Activated B cell treated with CpG ODN at 0.5 μM for 24 hours (primary cell): ENCODE results near the gene OAT. TPM values are rescaled to one million over a fixed set of nuclear protein-coding genes. Genes with fewer than 3 reads are reported as not detected.
"Not testable (repeated sequence)": the region's sequence is repeated elsewhere in the genome, so short reads cannot be mapped to it uniquely, and the experiment has no call there.

ENCODE experiments used
- ATAC-seq: fragments of 200-7000 bp; cut with Tn5 transposase; one replicate; pipeline ENCODE4 v1.10.0; 2021; ENCODE audit warnings: low read depth, mild to moderate bottlenecking, moderate library complexity
- CTCF ChIA-PET: fragments of 350-600 bp; sonication (Branson Sonifier 250); formaldehyde crosslinking; loops from one replicate; lab custom pipeline; 2021; ENCODE audit warnings: antibody characterized with exemption; lab: Charles Lee
- POLR2A ChIA-PET: fragments of 350-600 bp; sonication (Branson Sonifier 250); formaldehyde crosslinking; loops from one replicate; lab custom pipeline; 2021; ENCODE audit warnings: antibody characterized with exemption; lab: Charles Lee
- DNase-seq: peaks from one replicate; pipeline ENCODE4 v3.0.0; 2022
- H3K27ac Mint-ChIP-seq: one replicate; pipeline ENCODE4 v1.8.0; 2020; ENCODE audit warnings: mixed read lengths
- H3K27me3 Mint-ChIP-seq: one replicate; pipeline ENCODE4 v1.8.0; 2021; ENCODE audit warnings: mixed read lengths
- H3K36me3 Mint-ChIP-seq: one replicate; pipeline ENCODE4 v1.8.0; 2021; ENCODE audit warnings: low read depth, mixed read lengths
- H3K4me1 Mint-ChIP-seq: one replicate; pipeline ENCODE4 v1.8.0; 2021; ENCODE audit warnings: mixed read lengths
- H3K4me3 Mint-ChIP-seq: one replicate; pipeline ENCODE4 v1.8.0; 2020; ENCODE audit warnings: mild to moderate bottlenecking, mixed read lengths
- H3K9me3 Mint-ChIP-seq: one replicate; pipeline ENCODE4 v1.8.0; 2020; ENCODE audit warnings: mixed read lengths
- intact Hi-C: fragments of 100-400 bp; cut with micrococcal nuclease; formaldehyde crosslinking; loops from one replicate; pipeline ENCODE4 v1.15.1; 2024
- total RNA-seq: library from RNA; stranded (reverse); gene quantifications from 2 replicates; pipeline ENCODE4 v1.2.3, GENCODE V29; 2022
- TF ChIP-seq, protein P1 (sequence below): fragments of 200-600 bp; IDR thresholded peaks from one replicate; pipeline ENCODE4 v1.8.0; 2022; ENCODE audit warnings: antibody characterized with exemption, mild to moderate bottlenecking

OAT gene
- total RNA-seq, 1 donor from 2014 or later = 20.1 TPM

DNA sequence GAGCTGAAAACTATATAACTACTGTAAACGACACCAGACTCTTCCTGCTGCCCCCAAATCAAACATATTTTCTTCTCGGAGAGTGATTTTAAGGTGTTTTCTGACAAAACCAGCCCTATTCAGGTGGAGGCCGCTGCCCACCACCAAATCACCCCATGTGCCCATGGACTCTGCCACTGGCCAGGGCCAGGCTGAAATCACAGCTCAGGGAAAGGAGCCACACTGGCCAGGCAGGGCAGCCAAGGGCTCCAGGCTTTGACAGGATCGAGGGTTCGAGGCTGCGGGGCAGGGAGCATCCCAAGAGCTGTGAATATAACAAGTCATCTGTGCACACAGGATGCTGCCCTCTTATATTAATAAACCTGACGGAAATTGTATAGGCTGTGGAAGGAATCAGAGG lies 48.3 kb downstream of the OAT start:
- CTCF ChIA-PET = no interaction called here
- Mint-ChIP-seq H3K4me1 (peaks cover 7% of the 10 kb centered on the region), H3K27me3 (peaks cover 20% of the 10 kb centered on the region), H3K27ac (no peak overlapping the region), H3K4me3 (no peak overlapping the region), H3K36me3 (no peaks in the 10 kb centered on the region), H3K9me3 (no peaks in the 10 kb centered on the region)
- POLR2A ChIA-PET = no interaction called here
- DNase-seq (no peak), ATAC-seq (no peak)
- intact Hi-C loops = no loop called here
- TF ChIP-seq, protein P1, sequence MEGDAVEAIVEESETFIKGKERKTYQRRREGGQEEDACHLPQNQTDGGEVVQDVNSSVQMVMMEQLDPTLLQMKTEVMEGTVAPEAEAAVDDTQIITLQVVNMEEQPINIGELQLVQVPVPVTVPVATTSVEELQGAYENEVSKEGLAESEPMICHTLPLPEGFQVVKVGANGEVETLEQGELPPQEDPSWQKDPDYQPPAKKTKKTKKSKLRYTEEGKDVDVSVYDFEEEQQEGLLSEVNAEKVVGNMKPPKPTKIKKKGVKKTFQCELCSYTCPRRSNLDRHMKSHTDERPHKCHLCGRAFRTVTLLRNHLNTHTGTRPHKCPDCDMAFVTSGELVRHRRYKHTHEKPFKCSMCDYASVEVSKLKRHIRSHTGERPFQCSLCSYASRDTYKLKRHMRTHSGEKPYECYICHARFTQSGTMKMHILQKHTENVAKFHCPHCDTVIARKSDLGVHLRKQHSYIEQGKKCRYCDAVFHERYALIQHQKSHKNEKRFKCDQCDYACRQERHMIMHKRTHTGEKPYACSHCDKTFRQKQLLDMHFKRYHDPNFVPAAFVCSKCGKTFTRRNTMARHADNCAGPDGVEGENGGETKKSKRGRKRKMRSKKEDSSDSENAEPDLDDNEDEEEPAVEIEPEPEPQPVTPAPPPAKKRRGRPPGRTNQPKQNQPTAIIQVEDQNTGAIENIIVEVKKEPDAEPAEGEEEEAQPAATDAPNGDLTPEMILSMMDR = no peak

DNA sequence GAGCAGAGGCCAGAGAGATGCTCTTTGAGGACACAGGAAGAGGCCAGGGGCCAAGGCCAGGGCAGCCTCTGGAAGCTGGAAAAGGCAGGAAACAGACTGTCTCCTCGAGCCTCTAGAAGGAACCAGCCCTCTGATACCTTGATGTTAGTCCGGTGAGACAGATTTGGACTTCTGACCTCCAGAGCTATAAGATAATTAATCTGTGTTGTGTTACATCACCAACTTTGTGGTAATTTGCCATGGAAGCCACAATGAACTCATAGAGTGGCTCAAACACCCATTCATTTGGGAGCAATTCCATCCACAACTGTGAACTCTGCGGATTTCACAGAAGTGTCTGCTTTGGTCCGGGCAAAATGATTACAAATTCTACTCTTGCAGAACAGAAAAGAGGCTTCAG lies 48.7 kb downstream of the OAT start:
- ChIA-PET CTCF (interaction anchor here (1.6 kb wide), 1 partner anchor 375 kb away, joined by 5 read pairs; no protein-coding TSS in a partner anchor), POLR2A (no interaction called here)
- H3K9me3 Mint-ChIP-seq = no peaks in the 10 kb centered on the region
- H3K4me1 Mint-ChIP-seq = peaks cover 7% of the 10 kb centered on the region
- ATAC-seq (no peak), DNase-seq (no peak)
- no peak overlapping the region for H3K4me3 Mint-ChIP-seq
- intact Hi-C loops = no loop called here
- peaks cover 20% of the 10 kb centered on the region for H3K27me3 Mint-ChIP-seq
- H3K36me3 Mint-ChIP-seq = no peaks in the 10 kb centered on the region
- TF ChIP-seq, protein P1 = no peak
- no peak overlapping the region for H3K27ac Mint-ChIP-seq

DNA sequence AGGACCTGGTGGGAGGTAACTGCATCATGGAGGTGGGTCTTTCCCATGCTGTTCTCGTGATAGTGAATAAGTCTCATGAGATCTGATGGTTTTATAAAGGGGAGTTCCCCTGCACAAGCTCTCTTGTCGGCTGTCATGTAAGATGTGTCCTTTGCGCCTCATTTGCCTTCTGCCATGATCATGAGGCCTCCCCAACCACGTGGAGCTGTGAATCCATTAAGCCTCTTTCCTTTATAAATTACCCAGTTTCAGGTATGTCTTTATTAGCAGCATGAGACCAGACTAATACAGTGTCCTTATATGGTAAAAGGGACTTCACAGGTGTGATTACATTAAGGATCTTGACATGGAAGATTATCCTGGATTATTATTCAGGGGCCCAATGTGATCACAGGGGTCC lies 49.2 kb downstream of the OAT start:
- POLR2A ChIA-PET, ATAC-seq, intact Hi-C loops, H3K36me3 Mint-ChIP-seq, H3K9me3 Mint-ChIP-seq, DNase-seq, H3K4me3 Mint-ChIP-seq, H3K4me1 Mint-ChIP-seq, H3K27ac Mint-ChIP-seq: not testable (repeated sequence)
- CTCF ChIA-PET = interaction anchor here (1.6 kb wide), 1 partner anchor 375 kb away, joined by 5 read pairs; no protein-coding TSS in a partner anchor
- H3K27me3 Mint-ChIP-seq = peaks cover 18% of the 10 kb centered on the region

DNA sequence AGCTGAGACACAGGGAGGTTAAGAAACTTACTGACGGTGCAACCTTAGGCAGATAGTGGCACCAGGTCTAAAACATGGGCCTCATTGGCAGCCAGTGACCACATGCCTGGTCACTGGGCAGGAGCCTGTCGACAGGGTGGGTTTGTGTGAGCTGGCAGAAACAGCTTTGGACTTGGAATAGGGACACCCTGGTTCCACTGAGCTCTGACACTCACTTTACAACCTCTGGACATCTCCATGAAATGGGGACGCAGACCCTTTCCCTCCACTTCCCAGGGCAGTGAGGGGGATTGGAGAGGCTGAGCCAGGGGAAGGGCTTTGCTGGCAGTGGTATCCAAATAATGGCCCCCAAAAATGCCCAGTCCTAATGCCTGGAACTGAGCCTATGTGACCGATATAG lies 49.7 kb downstream of the OAT start:
- ATAC-seq = no peak
- CTCF ChIA-PET = interaction anchor here (1.6 kb wide), 1 partner anchor 374 kb away, joined by 5 read pairs; no protein-coding TSS in a partner anchor

GRCh38 chr10:124367936-124368335 lies 50.8 kb downstream of the OAT start:
- TF ChIP-seq, protein P1 = no peak
- Mint-ChIP-seq H3K27me3 (peaks cover 18% of the 10 kb centered on the region), H3K4me3 (no peak overlapping the region), H3K4me1 (peaks cover 7% of the 10 kb centered on the region), H3K27ac (no peak overlapping the region), H3K9me3 (no peaks in the 10 kb centered on the region), H3K36me3 (no peaks in the 10 kb centered on the region)
- ATAC-seq (no peak), DNase-seq (no peak)
- ChIA-PET POLR2A (no interaction called here), CTCF (no interaction called here)
- intact Hi-C loops = no loop called here

More for the DNA sequence above, 49.7 kb downstream of the OAT start:
- POLR2A ChIA-PET = no interaction called here
- no peak overlapping the region for H3K4me3 Mint-ChIP-seq
- TF ChIP-seq, protein P1 = no peak
- peaks cover 7% of the 10 kb centered on the region for H3K4me1 Mint-ChIP-seq
- no peak overlapping the region for H3K27ac Mint-ChIP-seq
- H3K9me3 Mint-ChIP-seq = no peaks in the 10 kb centered on the region
- H3K36me3 Mint-ChIP-seq = no peaks in the 10 kb centered on the region
- peaks cover 18% of the 10 kb centered on the region for H3K27me3 Mint-ChIP-seq
- no peak for DNase-seq
- intact Hi-C loops = no loop called here

- ChIA-PET CTCF (no interaction called here), POLR2A (no interaction called here)
- no peak for DNase-seq
- Mint-ChIP-seq H3K27ac (no peak overlapping the region), H3K9me3 (no peaks in the 10 kb centered on the region), H3K4me3 (no peak overlapping the region), H3K27me3 (peaks cover 18% of the 10 kb centered on the region), H3K36me3 (no peaks in the 10 kb centered on the region), H3K4me1 (peaks cover 7% of the 10 kb centered on the region)
- intact Hi-C loops = no loop called here
- TF ChIP-seq, protein P1 = no peak
- ATAC-seq = no peak
These were observed 51.3 kb downstream of the OAT start for GRCh38 chr10:124367414-124367813.
